Posterior vena cava (tissue), 2 donors: ENCODE data around the gene ME3. TPM values are rescaled to one million over a fixed set of nuclear protein-coding genes. Genes with fewer than 3 reads are reported as not detected.
"Not testable (repeated sequence)": the region's sequence is repeated elsewhere in the genome, so short reads cannot be mapped to it uniquely, and the experiment has no call there.

Experiments used
- DNase-seq: peaks from one replicate; pipeline ENCODE4 v3.0.0-alpha.2; 2020; ENCODE audit warnings: low spot score
- intact Hi-C, 2 donors: fragments of 100-400 bp; cut with DNase I; formaldehyde crosslinking; loops; one replicate each; pipeline versions ENCODE4 v1.14.1 to v1.14.2; 2022 to 2023
- total RNA-seq, 2 donors: library from RNA; stranded (reverse); fragmentation: NEBNext Ultra II Directional; extraction: Animal tissue kit (Norgen Biotek cat#: 25700); gene quantifications; one replicate each; pipeline ENCODE4 v1.2.1, GENCODE V29; 2021
- donor health status: DM: yes; HTN: yes; CAD: no.
- donor health status: DM: yes; HTN: yes; CAD: no.

ME3 gene
- total RNA-seq, 2 donors from 2014 or later: 19.3 to 25.7 TPM

DNA sequence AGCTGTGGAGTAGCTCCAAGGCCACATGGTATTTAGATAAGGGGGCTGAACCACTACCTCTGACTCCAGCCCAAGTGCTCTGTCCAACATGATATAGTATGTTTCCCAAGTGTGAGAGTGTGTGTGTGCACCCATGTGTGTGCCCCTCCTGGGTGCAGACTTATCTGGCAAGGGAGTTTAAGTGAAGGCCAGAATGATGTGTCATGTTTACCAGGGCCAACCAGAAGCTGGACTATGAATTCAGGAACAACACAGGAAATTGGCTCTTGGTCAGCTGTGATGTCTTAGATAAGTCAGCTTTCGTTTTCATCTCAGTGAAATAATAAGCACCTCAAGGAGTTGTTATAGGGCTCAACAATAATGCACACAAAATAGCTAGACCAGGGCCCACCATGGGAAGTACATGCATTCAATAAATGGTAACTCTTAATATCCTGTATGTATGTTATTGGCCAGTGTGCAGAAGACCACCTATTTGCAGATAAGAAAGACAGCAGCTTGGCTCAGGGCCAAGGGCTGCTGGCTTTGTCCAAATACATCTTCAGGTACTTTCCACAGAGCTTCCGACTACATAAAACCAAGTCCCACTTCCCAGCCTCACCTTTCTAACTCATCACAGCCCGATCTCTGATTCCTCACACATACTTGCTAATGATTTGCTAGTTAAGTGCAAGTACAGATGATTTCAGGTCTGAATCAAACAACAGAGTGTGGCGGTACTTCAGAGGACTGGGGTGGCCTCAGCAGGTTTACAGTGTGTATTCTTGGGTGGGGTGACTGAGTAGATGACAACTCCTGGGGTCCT is 120.9 kb downstream of the ME3 start:
- intact Hi-C loops: loop anchor here in 1 of 2 donors (10.0 kb wide), 1 partner anchor 67 kb away; no protein-coding TSS in a partner anchor
- no peak for DNase-seq

- intact Hi-C loops: loop anchor here in 1 of 2 donors (10.0 kb wide), 1 partner anchor 66 kb away; no protein-coding TSS in a partner anchor
- no peak for DNase-seq
Observed at GRCh38 chr11:86550757-86551156, 121.7 kb downstream of the ME3 start.

DNA sequence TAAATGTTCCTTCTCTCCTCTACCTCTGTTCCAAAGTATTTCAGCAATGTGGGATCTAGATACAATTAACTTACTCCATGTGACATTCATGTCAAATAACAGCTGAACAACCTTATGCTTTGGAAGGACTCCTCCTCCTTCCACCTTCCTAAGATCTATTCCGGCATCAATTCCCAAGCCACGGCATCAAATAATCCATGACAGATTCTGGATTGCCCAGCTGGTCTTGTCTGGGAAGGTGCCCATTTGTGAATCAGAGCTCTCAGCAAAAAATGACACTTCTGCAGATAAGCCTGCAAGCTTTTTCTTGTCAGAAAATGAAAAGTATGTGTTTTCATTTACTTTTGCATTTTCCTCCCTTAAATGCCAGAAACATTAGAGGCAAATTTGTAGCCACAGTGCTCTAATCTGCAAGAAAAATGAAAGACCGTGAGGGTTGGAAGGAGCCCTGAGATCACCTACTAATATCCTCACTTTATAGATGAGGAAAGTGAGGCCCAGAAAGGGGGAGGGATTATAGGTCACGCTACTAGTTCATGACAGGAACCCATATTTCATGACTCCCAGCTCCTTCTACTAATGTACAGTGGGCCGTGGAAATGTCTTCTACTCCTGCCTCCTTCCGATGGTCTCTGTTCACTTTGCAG is 124.0 kb downstream of the ME3 start:
- intact Hi-C loops: no loop called here
- DNase-seq: no peak

DNA sequence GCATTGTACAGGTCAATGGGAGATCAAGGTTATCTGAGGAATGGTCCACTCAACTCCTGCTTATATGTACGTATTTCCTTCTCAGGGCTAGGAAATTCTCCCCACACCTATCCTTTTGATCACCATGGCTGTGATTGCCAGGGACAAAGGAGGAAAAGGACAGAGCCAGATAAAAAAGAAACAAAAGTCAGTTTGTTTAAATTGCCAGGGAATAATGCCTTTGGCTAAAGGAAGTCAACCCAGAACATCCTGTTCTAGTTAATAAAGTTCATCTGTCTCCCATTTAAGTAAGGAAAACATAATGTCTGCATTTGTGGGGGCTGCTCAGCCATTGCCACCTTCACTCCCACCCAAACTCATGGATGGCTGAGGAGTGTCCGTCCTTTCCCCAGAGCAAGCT is 124.7 kb downstream of the ME3 start:
- no peak for DNase-seq

GRCh38 chr11:86541299-86541698 is 131.1 kb downstream of the ME3 start:
- DNase-seq, intact Hi-C loops: not testable (repeated sequence)

More for the DNA sequence above, 124.7 kb downstream of the ME3 start:
- intact Hi-C loops: no loop called here

GRCh38 chr11:86538223-86538548 is 134.2 kb downstream of the ME3 start:
- DNase-seq: no peak
- intact Hi-C loops: no loop called here

DNA sequence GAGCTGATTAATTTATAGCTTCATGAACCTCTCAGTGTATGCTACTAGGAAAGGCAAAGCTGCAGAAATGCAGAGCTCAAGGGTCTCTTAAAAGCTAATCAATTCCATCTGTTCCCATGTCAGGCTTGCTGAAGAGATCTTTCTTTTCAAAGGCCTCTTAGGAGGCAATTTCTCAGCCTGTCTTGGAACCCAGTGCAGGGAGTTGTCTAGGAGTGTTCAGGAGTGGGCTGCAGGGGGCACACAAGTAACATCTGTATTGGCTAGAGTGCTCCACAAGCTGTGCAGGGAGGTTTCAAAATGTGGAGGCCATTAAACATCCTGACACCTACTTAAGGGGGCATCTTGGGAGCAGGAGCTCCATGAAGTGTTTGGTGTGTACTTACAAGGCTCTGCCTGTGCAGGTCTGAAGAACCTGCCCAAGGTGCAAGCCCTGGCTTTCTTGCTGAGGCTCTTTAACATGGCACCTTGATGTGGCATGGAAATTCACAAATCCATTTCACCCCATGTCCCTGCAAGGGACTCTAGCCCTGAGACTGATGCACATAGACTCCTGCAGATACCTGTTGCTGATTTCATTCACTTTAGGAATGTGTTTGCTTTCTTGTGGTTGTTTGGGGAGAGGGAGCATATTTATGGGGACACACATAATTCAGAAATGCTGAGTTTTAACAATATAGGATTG is 134.7 kb downstream of the ME3 start:
- intact Hi-C loops: no loop called here
- no peak for DNase-seq

DNA sequence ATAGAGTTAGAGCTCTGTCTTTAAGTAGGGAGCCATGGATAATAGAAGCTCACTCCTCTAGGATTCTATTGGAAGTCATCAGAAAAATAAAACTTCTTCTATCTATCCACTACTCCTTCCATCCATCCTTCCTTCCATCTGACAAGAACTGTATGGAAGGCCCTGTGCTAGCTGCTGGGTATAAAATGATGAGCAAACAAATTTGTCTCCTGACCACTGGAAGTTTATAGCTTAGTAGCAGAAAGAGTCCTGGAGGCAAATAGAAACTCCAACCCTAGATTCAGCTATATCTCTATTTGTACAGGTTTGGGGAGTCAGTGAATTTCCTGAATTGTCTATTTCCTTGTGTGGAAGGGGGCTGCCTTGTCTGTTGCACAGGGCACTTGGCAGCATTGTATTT is 136.6 kb downstream of the ME3 start:
- intact Hi-C loops: no loop called here
- DNase-seq: no peak

DNA sequence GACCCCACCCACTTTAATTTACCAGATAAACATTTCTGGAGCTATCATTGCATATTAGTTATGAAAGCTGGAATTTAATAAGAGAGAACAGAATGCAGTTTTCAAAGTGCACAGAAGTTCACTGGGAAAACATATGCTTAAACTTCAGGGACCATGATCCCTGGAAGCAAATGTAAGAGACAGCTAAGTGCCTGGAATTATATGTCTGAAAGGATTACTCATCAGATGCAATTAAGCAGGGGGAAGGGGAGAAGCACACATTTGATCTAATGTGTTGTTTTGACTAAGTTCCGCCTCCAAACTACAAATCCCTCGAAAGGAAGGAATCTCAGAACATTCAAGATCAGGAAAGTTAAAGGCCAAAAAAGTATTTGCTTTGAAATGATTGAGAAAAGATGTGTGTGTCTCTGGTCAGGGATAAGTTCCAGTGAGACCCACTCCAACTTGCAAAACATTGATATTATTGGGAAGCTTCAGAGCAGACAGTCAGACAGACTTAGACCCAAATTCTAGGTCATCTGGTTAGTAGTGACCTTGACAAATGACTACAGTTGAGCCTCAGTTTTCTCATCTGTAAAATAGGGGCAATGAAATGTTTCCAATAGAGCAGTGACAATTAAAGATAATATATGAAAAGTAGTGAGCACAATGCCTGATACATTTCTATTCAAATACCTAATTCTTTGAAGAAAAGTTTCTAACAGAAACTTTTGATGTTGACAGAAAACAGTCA is 147.6 kb downstream of the ME3 start:
- intact Hi-C loops: no loop called here
- DNase-seq: no peak

- intact Hi-C loops: no loop called here
- DNase-seq: no peak
Observed at GRCh38 chr11:86523738-86524619, 148.4 kb downstream of the ME3 start.

GRCh38 chr11:86522512-86522911 is 149.9 kb downstream of the ME3 start:
- intact Hi-C loops, DNase-seq: not testable (repeated sequence)

DNA sequence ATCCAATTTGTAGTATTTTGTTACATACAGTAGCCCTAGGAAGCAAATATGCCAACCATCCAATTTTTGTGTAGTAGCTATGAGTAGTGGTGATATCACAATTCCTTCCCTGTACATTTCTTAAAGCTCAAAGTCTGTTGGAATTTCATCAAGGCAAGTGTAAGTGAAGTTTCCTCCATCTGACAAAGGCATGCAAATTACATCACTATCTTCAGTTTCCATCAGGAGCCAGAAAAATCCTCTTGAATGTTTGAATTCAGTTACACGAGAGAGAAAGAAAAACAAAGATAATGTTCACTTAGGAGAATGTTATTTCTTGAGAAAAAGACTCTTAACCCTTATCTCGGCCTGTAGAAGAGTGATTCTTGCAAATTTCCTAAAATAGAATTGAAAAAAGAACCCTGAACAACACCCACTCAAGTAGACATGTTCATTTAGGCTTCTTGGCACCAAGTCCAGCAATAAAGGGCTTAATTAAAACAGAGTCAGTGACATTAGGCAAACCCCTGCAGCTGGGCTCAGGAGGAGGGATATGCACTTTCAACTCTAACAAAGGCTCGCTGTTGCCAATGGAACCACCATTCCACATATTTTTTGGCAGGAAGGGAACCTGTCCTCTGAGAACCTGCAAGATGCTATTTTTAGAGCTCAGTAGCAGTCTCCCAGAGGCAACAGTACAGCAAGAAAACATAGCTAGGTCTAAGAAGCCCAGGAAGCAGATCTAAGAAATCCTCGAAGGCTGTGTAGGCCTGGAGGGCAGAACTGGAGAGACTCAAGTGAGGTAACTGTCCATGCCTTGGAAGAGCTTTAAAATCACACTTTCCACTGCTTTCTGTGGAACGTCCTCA is 153.1 kb downstream of the ME3 start:
- intact Hi-C loops: no loop called here
- no peak for DNase-seq

DNA sequence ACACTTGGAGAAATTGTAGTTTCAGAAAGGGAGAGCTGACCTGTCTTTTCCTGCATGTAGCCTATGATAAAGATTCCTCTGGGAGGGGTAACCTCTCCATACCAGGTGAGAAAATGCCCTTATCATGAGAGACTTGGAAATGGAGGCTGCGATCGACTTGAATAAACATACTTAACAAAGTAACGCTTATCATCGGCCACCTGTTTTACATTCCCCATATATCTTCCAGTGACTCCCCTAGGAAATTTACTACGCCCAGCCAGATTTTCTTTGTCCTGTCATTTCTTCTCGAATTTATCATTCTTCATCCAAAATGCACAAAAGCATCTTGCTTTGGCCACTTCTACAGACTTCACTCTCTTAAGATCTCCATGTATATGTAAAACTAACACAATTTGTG is 154.2 kb downstream of the ME3 start:
- intact Hi-C loops: no loop called here
- no peak for DNase-seq

- no peak for DNase-seq
- intact Hi-C loops: no loop called here
Observed at GRCh38 chr11:86517557-86517956, 154.9 kb downstream of the ME3 start.

DNA sequence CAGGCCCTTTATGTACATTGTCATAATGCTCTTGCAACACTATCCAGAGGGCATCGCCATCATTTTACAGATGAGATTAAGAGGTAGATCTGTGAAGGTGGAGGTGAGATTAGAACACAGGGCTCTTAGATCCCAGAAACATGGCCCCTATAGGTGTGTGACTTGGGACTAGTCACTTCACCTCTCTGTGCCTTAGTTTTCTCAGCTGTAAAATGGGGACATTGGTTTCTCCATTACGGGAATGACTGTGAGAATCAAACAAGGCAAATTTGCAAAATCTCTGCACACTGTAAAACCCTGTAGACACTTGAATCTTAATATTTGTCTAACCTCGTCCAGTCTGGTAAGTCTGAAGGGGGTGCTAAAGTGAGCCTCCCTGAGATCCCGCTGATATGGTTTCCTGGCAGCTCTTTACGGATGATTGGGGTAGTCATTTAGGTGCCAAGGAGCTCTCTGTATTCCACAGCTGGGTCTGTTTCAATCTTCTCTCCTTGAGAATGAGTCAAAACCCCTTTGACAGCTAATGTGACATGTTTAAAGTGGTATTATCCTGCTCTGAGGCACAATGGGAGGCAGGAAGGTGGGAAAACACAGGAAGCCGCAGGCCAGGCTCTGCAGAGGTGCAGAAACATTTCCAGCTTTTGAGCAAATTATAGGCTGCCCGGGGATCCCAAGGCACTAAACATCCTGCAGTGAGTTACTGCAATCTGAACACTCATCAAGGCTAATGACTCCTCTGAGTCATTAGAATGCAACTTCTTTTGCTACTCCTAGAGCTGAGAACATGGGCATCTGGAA is 156.9 kb downstream of the ME3 start:
- intact Hi-C loops: no loop called here
- no peak for DNase-seq

DNA sequence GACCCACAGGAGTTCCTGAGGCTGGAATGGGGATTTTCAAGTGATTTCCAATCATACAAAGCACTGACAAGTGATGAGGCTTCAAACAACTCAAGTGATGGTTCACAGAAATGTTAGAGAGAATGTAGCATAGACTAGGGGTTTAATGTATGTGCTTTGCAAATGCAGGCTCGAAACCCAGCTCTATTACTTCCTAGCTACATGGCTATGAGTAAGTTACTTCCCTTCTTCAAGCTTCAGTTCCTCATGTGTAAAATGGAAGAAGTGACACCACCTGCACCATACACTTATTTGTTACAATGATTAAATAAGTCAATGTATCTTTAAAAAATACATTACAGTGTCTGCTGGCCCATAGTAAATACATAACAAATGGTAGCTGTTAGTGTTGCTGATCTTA is 158.0 kb downstream of the ME3 start:
- DNase-seq: no peak

GRCh38 chr11:86513746-86514373 is 158.6 kb downstream of the ME3 start:
- intact Hi-C loops: no loop called here
- no peak for DNase-seq

More for the DNA sequence above, 158.0 kb downstream of the ME3 start:
- intact Hi-C loops: no loop called here
